ENCODE measurements around the gene CACNB4.

DNA sequence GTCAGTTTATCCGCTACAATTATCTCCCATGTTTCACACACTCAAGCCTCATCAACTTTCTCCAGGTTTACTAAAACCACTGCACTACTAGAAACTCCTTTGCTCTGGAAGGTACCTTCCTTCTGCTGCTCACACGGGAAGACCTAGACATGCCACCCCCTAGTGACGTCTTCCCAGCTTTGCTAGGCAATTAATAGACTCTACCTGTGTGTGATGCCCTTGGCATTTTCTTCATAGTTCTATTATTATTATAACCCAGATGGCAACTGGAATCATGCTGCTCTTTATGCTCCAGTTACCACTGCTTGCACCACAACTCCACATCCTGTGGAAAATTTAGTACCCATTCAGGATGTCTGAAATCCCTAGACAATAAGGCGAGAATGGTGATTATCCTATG, 42.4 kb downstream of the CACNB4 start:
- TF ChIP-seq SP1 (IDR thresholded peaks at IDR 0.05) = no peak
- TF ChIP-seq LEF1 (IDR thresholded peaks at IDR 0.05; ENCODE audit: borderline replicate concordance) = no peak
- TF ChIP-seq FOXK2 (IDR thresholded peaks at IDR 0.05) = no peak
- TF ChIP-seq L3MBTL2 (conservative IDR thresholded peaks at IDR 0.05) = no peak
- no peak for TF ChIP-seq FOXM1 (IDR thresholded peaks at IDR 0.05; ENCODE audit: borderline replicate concordance)
- TF ChIP-seq ARNT (IDR thresholded peaks at IDR 0.05) = no peak
- no peak for TF ChIP-seq FOXA1 (IDR thresholded peaks at IDR 0.05)
- TF ChIP-seq ZNF384 (IDR thresholded peaks at IDR 0.05) = no peak

Data from HEK293T (cell line).